Measurements from ENCODE around the gene PIEZO2.
"Not testable (repeated sequence)": the region's sequence is repeated elsewhere in the genome, so short reads cannot be mapped to it uniquely, and the experiment has no call there.

Gene PIEZO2

DNA sequence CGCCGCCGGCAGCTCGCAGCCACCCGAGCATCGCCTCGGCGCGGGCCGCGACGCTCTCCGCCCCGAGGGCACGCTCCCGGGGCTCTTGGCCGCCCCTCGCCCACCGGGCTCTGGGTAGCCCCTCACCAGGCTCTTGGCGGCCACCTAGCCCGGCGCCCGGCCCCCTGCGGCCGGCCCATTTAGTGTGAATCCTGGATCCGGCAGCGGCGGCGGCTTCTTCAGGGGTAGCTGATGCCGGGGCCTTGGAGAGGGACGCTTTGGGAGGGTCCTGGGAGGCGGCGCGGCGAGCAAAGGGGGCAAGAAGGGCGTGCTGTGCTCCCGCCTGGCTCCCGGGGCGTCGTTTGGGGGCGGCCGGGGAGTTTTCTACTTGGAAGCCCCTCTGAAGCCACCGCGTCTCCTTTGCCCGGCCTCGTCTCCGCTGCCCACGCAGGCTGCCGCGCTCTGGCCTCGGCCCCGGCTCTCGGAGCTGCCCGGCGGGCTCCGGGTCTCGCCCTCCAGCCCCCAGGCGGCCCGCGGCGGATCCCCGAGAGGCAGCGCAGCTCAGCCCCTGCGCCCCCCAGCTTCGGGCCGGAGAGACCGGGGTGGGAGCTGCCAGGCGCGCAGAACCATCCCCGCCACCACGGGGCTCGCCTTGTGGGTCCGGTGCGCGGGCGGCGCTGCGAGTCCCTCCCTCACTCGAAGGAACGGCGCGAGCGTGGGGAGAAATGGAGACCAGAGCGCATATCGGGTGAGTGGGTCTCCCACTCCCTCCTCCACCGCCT, 509 bp downstream of the PIEZO2 start:
- DNase-seq, result no peak

DNA sequence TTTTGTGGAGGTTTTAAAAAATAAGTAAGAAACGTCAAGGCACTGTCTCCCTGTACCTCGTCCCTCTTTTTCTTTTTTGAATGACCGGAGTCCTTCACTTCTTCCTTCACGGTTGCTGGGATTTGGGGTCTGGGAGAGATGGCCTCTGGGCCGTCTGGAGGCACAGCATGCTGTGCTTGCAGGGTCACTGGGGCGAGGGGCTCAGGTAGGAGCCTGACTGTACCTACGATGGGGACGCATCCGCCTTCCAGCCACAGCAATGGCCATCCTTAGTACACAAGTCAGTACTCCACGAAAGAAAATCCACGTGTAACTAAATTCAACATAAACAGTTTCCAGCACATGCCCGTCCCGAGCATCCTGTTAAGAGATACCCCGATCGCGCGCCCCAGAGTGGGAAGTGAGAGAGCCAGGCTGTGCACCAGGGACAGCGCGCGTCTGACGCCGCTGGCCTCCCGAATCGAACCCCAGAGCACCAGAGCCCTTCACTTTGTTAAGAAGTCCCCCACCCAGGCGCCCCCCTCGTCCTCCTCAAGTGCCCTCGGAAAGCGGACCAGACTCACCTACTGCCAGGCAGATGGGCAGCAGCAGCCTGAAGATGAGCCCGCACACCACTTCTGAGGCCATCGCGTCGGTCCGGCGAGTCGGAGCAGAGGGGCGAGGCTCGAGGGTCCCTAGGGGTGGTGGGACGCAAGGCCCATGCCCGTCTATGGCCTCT, 1.2 kb downstream of the PIEZO2 start:
- no peak for DNase-seq

DNA sequence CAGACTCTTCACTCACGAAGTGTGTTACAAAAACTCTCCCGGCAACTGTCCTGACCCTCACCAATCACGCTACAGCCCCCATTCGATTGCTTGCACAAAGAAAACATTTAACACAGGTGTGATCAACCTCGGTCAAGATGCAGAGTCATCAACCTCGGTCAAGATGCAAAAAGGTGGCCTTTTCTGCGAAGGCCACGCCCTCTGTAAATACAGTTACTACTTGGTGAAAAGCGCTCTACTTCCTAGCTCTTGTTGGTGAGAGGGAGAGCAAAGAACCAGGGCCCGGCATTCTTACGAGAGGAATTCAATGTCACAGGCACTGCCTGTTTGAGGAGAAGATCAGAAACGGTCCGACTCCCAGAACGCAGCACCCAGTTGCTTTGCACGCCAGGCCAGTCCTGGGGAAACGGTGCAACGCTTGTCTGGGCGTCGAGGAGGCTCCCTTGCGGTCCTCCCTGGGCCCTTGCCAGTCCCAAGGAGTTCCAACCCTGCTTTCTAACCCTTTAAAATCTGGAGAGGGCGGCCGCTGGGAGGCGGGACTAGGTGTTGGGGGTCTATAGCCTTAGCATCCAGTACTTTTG, 1.9 kb downstream of the PIEZO2 start:
- DNase-seq, result no peak

DNA sequence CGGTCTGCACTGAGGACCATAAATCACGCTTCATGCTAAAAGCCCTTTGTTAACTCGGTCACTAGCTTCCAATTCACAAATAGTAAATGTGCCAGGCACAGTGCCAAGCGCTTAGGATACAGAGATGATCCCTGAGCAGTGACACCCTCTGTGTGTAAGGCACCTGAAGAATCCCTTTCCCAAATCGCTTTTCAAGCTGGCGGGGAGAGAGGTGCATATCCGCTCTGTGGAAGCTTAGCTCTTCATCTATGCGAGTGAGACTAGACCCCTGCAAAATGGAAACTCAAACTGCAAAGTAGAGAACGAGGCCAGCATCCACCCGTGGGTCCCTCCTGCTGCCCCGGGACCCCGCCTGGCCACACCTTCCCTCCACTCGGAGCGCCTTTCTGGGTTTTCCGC, 2.4 kb downstream of the PIEZO2 start:
- DNase-seq, result no peak

DNA sequence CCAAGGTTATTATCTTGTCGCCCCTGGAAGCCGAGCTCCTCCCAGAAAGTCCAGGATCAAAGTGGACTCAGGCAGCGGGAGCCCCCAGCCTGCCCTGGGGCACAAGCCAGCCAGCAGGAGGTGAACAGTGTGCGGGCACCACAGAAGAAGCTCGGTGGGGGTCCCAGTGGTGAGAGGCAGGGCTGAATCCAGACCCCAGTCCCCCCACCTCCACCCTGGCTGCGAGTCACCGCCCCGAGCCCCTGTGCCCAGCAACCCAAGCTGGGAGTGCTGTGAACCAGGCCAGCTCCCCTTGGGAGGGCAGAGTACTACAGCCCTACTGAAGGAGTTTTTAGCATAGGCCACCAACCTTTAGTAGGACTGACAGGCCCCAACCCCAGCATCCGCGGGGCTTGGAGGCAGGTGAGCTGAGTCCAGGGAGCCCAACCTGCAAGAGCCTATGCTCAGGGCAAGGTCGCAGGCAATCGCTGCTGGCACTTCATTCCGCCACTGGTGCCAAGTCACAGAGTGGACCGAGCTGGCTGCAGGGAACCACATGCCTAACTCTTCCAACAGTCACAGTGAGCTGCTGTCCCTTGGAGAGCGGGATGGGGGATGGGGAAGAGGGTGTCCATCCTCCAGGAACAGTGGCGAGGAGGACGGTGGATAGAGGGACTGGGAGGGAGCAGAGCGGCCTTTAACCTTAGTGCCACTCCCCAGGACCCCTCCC, 3.0 kb downstream of the PIEZO2 start:
- no peak for DNase-seq

DNA sequence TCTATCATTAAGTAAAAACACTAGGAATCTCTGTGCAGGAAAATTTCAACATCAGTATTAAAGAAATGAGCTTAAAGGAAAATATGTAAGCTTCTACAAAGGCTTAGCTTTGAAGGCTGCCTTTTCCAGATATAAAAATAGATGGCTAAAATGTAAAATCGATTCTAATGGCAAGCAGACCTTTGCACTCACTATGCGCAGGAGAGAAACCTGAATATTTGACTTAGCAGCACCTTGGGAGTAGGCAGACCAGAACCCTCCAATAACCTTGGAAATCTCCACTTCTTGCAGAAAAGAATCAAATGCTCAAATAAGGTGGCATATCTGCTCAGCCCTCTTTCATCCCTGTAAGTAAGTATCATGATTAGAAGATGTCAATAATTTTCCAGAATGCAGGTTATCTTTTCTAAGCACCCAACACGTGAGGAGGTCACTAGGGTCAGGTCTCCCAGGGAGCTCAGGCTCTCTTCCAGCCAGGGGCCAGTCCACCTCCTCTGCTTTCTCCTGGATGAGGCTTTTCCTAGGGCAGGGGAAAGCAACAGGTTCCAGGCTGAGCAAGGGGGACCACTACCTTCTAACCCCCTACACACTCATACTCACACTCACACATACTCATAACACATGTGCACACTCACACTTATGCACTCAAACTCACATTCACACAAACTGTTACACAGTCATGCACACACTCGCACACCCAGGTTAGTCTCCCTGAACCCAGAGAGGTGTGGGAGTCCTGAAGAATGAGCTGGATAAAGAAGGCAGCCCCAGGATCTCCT, 3.8 kb downstream of the PIEZO2 start:
- no peak for DNase-seq

DNA sequence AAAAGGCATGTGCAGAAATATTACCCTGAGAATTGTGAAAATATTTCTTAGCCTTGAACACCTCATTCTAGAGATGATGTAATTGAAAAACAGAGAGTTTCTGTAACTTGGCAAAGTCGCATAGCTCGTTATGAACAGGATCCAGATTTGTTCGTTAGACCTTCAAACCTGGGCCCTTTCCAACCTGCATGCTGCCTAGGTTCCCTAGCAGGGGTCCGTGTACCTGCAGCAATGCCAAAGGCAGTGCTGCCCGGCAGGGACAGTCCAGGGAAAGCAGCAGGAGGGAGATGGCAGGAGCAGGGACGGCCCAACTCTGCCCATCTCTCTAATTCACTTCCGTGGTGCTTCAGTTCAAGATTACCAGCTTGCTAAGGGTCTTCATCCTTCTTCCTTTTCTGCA, 12.0 kb downstream of the PIEZO2 start:
- DNase-seq, result no peak

DNA sequence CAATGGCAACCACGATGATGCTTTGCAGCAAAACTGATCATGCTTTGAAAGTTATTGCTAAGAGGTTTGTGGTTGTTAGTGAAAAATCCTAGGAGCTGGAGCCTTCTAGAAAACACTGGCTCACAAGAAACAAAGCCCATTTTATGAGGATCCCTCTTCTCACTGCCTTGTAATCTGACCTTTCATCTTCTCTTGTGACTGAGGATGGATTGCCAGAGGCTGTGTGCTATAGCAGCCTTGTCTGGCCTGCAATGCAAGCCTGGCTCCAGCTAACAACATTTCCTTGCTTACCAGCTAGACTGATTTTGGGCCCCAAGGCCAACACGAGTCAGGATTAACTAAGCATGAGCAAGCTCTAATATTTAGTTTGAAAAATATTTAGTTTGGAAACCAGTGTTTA, 13.1 kb downstream of the PIEZO2 start:
- DNase-seq, result no peak

DNA sequence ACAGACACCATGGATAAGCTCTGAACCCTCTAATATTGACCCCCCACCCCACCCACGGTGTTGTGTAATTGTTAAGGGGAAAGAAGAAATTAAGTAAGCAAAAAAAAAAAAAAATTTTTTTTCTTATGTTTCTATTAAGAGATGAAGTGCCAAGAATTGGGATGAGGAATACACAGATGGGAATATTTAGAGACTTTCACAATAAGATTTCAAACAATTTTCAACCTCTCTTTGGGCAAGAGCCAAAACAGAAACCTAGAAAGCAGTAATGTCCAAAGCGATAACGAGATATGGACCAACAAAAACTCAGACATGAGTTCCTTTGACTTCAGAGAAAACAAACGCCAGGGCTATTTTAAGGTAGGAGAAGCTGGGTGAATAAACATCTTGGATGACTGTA, 14.4 kb downstream of the PIEZO2 start:
- DNase-seq, result no peak

DNA sequence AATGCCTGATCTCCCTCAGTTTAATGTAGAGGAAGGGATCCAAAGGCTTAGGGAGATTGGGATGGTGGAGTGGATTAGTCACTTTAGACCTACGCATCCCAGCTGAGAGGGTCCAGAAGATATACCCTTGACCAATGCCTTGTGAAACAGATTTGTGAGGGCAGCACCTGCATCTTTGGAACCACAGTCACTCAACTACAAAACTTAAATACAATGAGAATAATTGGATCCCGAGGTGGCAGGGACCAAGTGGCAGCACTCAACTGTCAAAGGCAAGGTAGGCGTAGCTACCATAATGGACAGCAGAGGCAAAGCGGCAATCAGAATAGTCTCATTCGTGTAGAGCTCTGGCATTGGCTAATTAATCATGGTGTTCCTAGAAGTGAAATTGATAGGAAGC, 20.3 kb downstream of the PIEZO2 start:
- DNase-seq, result not testable (repeated sequence)

DNA sequence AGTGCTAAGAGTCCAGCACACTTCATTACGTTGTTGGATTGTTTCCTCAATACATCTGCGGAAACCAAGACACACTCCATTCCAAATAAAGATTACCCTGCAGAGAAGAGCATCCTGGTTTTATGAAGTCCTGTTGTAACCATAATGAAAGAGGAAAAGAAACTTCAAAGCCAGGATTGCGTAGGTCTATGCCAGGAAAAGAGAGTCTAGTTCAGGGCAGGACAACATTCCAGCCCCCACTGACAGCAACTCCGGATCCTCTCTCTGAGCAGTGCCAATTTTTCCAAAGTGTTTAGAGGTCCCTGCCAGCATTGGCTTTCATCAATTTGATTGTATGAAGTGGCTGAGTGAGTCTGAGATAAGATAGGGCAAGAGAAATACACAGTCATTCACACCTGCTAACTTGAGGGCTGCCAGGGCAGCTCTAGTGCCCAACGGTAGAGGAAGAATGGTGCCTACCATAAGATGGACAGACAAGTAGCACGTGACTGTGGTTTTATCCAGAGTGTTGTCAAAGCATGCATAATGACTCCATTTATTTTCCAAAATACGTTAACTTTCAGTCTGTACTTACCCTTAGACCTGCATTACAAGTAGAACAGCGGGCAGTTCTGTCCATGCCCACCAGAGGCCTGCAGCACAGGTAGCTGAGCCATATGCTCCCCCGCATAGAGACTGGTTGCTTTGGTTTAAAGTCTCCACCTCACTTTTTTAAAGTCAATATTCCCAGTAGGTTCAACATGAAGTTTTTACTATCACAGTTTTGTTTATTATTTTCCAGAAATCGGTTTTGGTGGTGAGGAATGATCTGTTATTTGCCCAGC, 23.7 kb downstream of the PIEZO2 start:
- no peak for DNase-seq

DNA sequence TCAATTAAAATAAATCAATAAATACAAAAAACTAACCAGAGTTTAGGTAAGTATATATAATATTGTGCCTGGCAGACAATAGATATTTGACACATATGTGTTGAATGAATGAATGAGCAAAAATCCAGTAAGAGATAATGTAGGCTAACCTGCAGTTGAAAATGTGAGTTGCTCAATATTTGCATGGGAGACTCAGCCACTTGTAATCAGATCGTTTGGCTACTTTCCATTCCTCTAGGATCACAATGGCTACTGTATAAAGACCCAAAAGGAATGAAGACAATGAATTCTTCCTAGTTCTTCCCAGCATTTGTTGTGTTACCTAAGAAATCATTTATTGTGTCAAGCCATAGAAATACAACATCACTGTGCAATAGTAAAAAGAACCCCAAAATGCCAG, 25.3 kb downstream of the PIEZO2 start:
- no peak for DNase-seq

DNA sequence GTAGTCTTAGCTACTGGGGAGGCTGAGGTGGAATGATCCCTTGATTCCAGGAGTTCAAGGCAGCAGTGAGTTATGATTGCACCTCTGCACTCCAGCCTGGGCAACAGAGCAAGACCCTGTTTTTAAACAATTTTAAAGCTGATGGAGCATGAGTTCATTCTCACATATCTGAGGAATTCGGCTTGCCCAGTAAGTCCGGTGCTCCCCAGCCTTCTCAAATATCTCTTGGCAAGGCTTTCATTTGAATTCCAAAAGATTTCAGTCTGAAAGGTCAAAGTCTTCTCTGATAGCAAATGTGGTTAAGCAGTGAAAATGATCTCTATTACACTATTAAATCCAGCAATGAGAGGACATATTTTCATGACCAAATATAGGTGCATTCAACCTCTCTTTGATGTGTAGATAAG, 27.9 kb downstream of the PIEZO2 start:
- no peak for DNase-seq

DNA sequence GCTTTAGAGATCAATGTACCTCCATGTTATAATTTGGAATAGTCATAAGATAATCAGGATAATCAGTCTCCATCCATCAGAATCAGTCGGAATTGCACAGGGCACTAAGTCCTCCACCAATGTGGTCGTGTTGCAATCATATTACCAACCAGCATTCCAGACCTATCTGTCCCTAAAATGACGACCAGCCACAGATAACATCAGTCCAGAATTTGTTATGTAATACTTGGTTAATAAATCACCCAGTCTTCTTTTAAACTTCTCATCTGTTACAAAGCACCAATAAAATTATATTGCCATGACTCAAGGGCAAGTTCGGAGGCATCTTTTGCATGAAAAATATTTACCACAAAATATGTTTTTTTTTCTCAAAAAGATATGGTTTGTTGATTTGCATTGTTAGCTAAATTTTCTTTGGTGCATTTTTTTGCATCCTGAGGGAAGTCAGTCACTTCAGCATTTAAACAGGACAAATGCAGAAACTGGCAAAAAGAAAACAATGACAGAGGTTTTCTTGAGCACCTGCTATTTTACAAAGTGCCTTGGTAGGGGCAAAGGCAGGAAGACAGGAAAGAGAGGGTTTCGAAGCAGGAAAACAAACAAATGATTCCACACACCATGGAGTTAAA, 29.3 kb downstream of the PIEZO2 start:
- DNase-seq, result no peak

DNA sequence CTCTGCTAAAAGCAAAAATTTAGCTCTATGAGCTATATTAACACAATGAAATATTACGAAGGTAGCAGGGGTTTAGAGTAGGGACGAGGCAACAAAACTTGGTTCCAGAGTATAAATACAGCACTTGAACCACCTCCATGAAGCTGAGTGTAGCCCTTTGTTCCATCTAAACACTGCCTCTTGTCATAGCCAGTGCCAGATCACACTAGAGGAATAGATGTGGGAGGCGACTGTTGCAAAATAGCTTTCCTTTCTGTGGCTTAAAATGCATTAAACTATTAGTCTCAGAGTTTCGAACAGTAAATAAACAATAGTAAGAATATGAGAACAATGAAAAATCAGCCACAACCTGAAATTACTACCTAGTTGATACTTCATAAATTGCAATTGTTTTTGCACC, 29.8 kb downstream of the PIEZO2 start:
- DNase-seq, result no peak

DNA sequence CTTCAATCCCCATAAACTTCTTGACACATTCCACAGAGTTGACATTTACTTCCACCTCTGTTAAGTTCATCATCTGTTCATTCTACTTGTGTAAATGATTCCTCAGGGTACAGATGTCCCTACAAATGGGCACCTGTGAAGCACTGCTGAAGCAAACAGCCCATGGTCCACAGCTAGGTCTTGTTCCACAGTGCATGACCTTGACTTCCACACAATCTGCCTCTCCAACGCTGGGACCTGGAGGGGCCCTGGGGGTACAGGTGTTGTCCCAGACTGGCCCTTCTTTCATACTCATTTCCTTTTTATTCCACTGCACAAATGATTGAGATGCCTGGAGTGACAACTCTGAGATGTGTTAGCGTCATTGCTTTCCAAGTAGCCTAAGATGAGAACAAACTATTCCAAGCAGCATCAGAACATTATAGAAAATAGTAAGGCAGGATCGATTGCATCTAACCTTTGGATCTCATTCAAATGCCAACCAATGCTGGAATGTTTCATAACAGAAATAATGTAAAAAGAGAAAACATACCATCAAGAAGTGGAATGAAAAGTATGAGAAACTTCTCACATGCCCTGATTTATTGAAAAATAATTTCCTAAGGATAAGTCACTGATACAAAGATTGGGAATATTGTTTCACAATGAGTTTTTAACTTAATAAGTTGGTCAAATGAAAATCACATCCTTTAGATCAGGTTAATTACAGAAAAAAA, 31.2 kb downstream of the PIEZO2 start:
- no peak for DNase-seq

DNA sequence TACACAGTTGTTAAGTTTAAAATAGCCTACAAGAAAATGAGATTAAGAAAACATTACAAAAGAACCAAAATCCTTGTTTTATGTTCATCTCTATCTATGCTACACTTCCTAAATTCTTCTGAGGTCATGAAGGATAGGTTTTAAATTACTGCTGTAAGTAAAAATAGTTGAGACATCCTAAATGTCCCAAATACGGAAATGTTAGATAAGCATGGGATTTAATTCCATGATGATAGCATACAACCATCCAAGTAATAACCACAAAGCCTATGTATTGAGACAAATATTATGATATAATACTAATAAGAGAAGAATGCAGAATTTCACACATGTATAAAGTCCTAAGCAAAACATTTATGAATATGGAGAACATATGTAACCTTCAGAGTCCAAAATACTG, 34.1 kb downstream of the PIEZO2 start:
- no peak for DNase-seq

DNA sequence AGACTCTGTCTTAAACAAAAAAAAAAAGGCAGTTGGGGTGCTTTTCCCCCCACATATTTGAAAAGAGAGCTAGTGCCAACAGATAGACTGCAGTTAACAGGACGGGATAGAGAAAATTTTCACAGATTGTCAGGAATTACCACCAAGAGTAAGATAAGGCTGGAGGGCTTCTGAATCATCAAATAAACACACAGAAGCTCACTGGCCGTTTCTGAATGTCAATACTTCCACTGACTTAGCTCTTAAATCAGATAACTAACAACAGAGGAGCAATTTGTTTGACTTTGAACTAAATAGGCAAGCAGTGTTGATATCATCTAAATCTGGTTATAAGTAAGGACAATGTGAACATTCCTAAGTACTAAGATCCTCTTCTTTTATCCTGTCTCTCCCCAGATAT, 34.7 kb downstream of the PIEZO2 start:
- DNase-seq, result no peak

DNA sequence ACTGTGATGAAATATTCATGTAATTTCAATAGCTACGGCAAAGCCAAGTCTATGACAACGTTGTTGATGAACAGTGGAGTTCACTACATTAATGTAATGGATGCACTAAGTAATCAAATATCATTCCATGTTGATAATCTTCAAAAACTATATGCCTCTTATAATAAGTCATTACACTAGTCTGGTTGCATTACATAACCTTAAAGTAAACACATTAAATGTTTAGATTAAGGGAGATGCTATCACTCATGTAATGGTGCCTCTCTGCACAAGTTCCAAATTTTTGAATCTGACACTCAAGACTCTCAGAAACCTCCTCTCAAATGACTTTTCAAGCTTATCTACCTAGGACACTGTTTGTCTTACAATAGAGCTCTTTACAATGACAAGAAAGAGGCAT, 35.4 kb downstream of the PIEZO2 start:
- no peak for DNase-seq

DNA sequence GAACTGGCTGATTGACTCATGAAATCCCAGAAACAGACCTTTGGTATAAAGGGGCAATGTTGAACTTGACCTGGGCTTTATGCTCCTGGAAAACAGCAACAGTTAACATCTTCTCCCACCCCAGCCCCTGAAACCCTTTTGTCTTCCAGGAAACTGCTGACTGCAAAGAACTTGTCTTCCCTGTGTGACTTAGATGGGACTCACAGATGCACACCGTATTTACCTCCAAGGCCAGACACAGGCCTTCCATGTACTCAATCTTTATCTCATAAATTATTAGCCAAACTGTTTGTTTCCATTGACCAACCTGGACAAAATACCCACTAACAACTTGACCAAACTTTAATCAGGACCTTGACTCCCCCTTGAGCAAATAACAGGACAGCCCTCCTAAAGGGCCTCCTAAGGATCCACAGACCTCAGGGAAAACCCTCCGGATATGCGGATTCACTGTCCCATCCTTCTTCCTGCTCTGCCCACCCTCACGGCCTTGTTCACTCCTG, 36.3 kb downstream of the PIEZO2 start:
- no peak for DNase-seq

DNA sequence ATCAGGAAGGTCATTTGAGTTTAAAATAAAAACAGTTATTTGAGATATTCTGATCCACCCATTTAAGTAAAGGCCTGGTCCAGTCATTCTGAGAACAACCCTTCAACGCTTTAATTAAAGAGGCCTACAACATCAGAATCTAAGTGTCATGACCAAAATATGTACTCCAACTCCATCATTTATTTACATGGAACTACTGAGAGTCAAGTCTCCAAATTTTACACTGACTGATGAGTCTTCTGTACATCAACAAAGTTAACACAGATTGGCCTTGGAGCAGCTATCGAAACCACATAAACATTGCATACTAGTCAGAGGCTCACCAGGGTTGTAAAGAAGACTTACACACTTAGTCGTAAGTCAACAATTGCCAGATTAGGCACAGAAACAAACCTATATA, 37.1 kb downstream of the PIEZO2 start:
- DNase-seq, result no peak

All from NCI-H1092 treated with DMSO at 0.1 percent for 48 hours (cell line).